Vagina (tissue), 2 donors: Measurements from ENCODE around the gene C11orf71. TPM values are rescaled to one million over a fixed set of nuclear protein-coding genes. Genes with fewer than 3 reads are reported as not detected.

ENCODE experiments used
- DNase-seq, 2 donors: peaks; one replicate each; pipeline ENCODE4 v3.0.0-alpha.2; 2017; ENCODE audit errors: extremely low spot score in 2 of 2
- H3K27ac ChIP-seq: fragments of 200-600 bp; sonication (generic); one replicate; pipeline ENCODE4 v1.5.1; 2019
- H3K27me3 ChIP-seq: fragments of 200-600 bp; sonication (generic); one replicate; pipeline ENCODE4 v1.5.1; 2019
- H3K36me3 ChIP-seq, 2 donors: fragments of 200-600 bp; sonication (generic); one replicate each; pipeline ENCODE4 v1.5.1; 2017 to 2019
- H3K4me1 ChIP-seq: fragments of 200-600 bp; sonication (generic); one replicate; pipeline ENCODE4 v1.5.1; 2019
- H3K4me3 ChIP-seq, 2 donors: fragments of 200-600 bp; sonication (generic); 1 replicate in 1 of 2; 2 replicates in 1 of 2; pipeline ENCODE4 v1.5.1; 2016 to 2019
- H3K9me3 ChIP-seq: fragments of 200-600 bp; sonication (generic); one replicate; pipeline ENCODE4 v1.5.1; 2019
- POLR2A ChIP-seq, 2 donors: fragments of 450-650 bp; IDR thresholded peaks; one replicate each; pipeline ENCODE4 v1.6.1; 2017; ENCODE audit warnings: antibody characterized with exemption in 2 of 2, mild to moderate bottlenecking in 2 of 2, moderate library complexity in 2 of 2
- POLR2AphosphoS5 ChIP-seq, 2 donors: sonication (generic); formaldehyde crosslinking; IDR thresholded peaks; one replicate each; pipeline ENCODE4 v1.9.0; 2017; ENCODE audit warnings: antibody characterized with exemption in 2 of 2, mild to moderate bottlenecking in 2 of 2, low read depth in 1 of 2; ENCODE audit not compliant: insufficient read depth in 1 of 2
- intact Hi-C: fragments of 100-400 bp; cut with DNase I; formaldehyde crosslinking; loops from one replicate; pipeline ENCODE4 v1.15.1; 2023
- total RNA-seq: library from RNA; depleted of rRNA; stranded (reverse); fragments of >200 nt; gene quantifications from one replicate; pipeline ENCODE4 v1.2.3, GENCODE V29; 2016
- TF ChIP-seq, protein P1 (sequence below), 3 experiments: fragments of 450-650 bp in 2 of 3; fragments of 200-600 bp in 1 of 3; sonication (generic) in 1 of 3; IDR thresholded peaks; one replicate each; pipeline ENCODE4 v1.5.1; 2017 to 2019; ENCODE audit warnings: antibody characterized with exemption in 3 of 3, mild to moderate bottlenecking in 2 of 3, moderate library complexity in 2 of 3

Gene C11orf71
- total RNA-seq, 1 donor from 2014 or later, result 2.7 TPM

DNA sequence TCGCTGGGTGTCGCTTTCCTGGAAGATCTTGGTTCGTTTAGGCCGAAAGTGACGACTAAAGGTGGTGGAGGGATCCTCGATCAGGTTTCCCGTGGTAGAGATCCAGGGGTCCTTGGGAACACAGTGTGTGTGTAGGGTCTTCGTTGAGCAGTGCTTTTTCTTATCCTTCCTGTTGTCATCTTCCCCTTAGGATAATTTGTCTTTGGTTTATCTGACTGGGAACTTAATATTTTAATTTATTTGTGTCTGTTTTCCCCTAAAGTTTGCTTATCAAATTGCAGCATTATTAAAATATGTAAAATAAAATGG, 558 bp upstream of the C11orf71 start:
- H3K4me3 ChIP-seq, result peak overlapping the region; percentile 64 to 75
- H3K4me1 ChIP-seq, result peaks cover 59% of the 10 kb centered on the region
- TF ChIP-seq, protein P1, sequence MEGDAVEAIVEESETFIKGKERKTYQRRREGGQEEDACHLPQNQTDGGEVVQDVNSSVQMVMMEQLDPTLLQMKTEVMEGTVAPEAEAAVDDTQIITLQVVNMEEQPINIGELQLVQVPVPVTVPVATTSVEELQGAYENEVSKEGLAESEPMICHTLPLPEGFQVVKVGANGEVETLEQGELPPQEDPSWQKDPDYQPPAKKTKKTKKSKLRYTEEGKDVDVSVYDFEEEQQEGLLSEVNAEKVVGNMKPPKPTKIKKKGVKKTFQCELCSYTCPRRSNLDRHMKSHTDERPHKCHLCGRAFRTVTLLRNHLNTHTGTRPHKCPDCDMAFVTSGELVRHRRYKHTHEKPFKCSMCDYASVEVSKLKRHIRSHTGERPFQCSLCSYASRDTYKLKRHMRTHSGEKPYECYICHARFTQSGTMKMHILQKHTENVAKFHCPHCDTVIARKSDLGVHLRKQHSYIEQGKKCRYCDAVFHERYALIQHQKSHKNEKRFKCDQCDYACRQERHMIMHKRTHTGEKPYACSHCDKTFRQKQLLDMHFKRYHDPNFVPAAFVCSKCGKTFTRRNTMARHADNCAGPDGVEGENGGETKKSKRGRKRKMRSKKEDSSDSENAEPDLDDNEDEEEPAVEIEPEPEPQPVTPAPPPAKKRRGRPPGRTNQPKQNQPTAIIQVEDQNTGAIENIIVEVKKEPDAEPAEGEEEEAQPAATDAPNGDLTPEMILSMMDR (IDR thresholded peaks at IDR 0.05), result no peak
- TF ChIP-seq POLR2A (IDR thresholded peaks at IDR 0.05) (no peak), POLR2AphosphoS5 (IDR thresholded peaks at IDR 0.05; ENCODE audit: insufficient read depth in 1 of 2, low read depth in 1 of 2) (no peak)
- no peaks in the 10 kb centered on the region for H3K9me3 ChIP-seq
- intact Hi-C loops, result no loop called here
- H3K27ac ChIP-seq, result peak overlapping the region; percentile 98
- H3K36me3 ChIP-seq, result peaks cover 0 to 10% of the 10 kb centered on the region in 2 donors
- no peaks in the 10 kb centered on the region for H3K27me3 ChIP-seq
- DNase-seq, result no peak

DNA sequence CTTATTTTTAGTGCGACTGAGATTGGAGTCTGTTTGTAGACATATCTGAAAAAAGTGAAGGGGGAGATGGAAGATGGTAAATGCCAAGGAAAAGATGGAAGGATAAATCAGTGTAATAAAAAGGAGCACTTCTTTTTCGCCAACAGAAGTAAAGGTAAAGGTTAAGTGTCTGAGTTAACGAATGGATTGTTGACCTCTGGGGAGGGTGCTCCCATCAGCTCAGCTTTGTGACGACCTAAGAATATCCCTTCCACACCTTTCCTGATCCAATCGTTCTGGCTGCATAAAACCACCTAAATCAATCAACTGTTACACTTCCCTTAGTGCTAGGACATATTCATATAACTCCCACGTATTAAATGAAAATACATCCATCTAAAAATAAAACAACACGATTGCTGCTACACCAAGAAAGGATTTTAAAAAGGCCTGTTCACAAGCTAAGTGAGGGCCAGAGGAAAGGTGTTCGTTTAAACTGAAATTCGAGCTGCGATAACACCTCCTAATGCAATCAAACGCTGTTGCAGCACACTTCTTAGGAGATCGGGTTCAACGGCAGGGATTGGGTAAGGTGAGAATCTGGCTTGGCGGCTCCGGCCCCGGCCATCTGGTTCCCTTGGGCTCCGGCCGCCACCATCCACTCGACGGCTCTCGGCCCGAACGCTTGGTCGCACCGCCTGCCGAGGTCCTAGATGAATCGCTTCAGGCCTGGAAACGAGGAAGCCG, 658 bp downstream of the C11orf71 start:
- H3K4me3 ChIP-seq, result peak overlapping the region; percentile 64 to 75
- DNase-seq, result no peak
- no peaks in the 10 kb centered on the region for H3K9me3 ChIP-seq
- H3K27me3 ChIP-seq, result no peaks in the 10 kb centered on the region
- H3K36me3 ChIP-seq, result no peaks in the 10 kb centered on the region
- intact Hi-C loops, result no loop called here
- peak overlapping the region; percentile 98 for H3K27ac ChIP-seq
- TF ChIP-seq POLR2AphosphoS5 (IDR thresholded peaks at IDR 0.05; ENCODE audit: insufficient read depth in 1 of 2, low read depth in 1 of 2) (no peak), POLR2A (IDR thresholded peaks at IDR 0.05) (no peak)
- TF ChIP-seq, protein P1 (IDR thresholded peaks at IDR 0.05), result no peak
- H3K4me1 ChIP-seq, result peaks cover 50% of the 10 kb centered on the region

DNA sequence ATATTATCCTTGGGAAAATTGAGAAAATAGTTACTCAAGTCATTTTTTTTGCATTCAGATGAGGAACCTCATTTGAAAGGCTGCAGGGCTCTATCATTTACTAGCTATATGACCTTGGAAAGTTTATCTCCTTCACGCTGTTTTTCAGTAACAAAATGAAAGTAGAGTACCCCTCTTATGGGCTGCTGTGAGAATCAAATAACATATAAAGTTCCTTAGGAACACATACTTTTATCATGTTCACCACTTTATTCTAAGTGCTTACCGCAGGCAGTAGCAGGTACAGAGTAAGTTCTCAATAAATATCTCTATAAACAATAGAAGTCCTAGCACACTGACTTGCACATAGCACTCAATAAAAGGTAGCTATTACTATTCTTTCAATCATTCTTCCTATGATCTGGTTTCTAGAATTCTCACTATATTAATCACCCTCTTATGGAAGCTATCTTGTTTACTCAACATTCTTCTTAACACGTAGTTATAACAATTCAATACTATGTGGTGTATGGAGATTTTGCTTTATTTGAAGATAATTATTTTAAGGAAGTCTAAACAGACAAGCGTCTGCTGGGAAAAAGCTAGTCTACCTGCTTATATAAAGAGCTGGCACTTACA, 1.9 kb downstream of the C11orf71 start:
- H3K27me3 ChIP-seq, result no peaks in the 10 kb centered on the region
- no peak overlapping the region for H3K4me3 ChIP-seq
- no peak for TF ChIP-seq POLR2A (IDR thresholded peaks at IDR 0.05)
- no peak for TF ChIP-seq POLR2AphosphoS5 (IDR thresholded peaks at IDR 0.05; ENCODE audit: insufficient read depth in 1 of 2, low read depth in 1 of 2)
- H3K4me1 ChIP-seq, result peaks cover 39% of the 10 kb centered on the region
- intact Hi-C loops, result no loop called here
- no peaks in the 10 kb centered on the region for H3K9me3 ChIP-seq
- H3K27ac ChIP-seq, result no peak overlapping the region
- H3K36me3 ChIP-seq, result no peaks in the 10 kb centered on the region
- no peak for DNase-seq

DNA sequence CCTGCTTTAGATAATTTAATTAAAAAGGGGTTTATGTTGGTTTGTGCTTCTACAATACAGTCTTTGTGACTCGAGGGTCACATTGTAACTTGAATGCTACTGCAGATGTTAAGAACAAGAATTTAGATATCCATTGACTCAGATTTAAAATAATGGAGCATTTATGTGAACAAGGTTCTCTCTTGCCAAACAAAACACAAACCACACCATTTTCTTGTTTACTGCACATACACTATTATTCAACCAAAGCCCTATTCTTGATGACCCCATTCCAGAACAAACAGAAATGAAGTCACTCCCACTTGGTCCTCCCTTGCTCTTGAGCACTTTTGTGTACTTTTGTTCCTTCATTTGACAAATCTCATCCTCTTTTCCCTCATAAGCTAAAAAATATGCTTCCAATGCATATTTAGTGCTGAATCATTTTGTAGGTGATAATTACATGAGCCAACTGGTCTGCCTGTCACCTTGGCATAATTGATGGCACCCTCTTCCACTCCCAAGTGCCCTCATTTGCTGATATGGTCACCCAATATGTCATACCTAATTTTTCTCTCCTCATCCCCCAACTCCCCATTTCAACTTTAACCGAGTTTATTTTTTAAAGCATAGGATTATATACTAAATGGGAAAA, 2.8 kb downstream of the C11orf71 start:
- Histone ChIP-seq H3K9me3 (no peaks in the 10 kb centered on the region), H3K36me3 (no peaks in the 10 kb centered on the region), H3K27ac (no peak overlapping the region), H3K4me1 (peaks cover 31% of the 10 kb centered on the region), H3K27me3 (no peaks in the 10 kb centered on the region), H3K4me3 (no peak overlapping the region)
- TF ChIP-seq POLR2AphosphoS5 (IDR thresholded peaks at IDR 0.05; ENCODE audit: insufficient read depth in 1 of 2, low read depth in 1 of 2), result no peak
- TF ChIP-seq, protein P1 (IDR thresholded peaks at IDR 0.05), result no peak
- no peak for TF ChIP-seq POLR2A (IDR thresholded peaks at IDR 0.05)
- intact Hi-C loops, result no loop called here
- no peak for DNase-seq

DNA sequence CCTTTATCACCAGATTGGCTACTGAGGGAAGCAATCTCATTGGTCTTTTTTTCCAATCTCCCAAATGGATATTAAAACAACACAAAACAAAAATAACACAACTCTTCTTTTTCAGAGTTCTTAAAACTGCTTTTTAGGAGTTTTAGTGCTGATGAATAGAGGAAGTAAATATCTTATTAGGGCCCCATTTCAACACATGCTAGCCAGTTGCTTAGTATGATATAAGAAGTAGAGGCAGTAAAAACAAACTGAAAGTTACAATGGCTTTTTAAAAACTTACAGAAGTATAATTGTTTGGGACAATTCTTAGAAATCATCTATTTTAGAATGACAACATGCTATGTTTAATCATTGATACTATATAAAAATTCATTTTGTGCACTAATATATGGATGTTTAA, 3.4 kb downstream of the C11orf71 start:
- no peaks in the 10 kb centered on the region for H3K9me3 ChIP-seq
- H3K36me3 ChIP-seq, result no peaks in the 10 kb centered on the region
- H3K4me1 ChIP-seq, result peaks cover 25% of the 10 kb centered on the region
- no peak overlapping the region for H3K4me3 ChIP-seq
- H3K27me3 ChIP-seq, result no peaks in the 10 kb centered on the region
- H3K27ac ChIP-seq, result no peak overlapping the region
- intact Hi-C loops, result no loop called here
- TF ChIP-seq POLR2A (IDR thresholded peaks at IDR 0.05), result no peak
- no peak for TF ChIP-seq POLR2AphosphoS5 (IDR thresholded peaks at IDR 0.05; ENCODE audit: insufficient read depth in 1 of 2, low read depth in 1 of 2)
- TF ChIP-seq, protein P1 (IDR thresholded peaks at IDR 0.05), result no peak
- no peak for DNase-seq
